ENCODE results near the gene MRPS14.

- TF ChIP-seq CTCF (conservative IDR thresholded peaks at IDR 0.05; ENCODE audit: low read depth, low read length) (no peak), USF2 (IDR thresholded peaks at IDR 0.05; ENCODE audit: low read depth, low read length) (no peak), RAD21 (IDR thresholded peaks at IDR 0.05; ENCODE audit: low read length) (no peak), POLR2A (IDR thresholded peaks at IDR 0.05; ENCODE audit: low read depth, low read length) (no peak), MXI1 (IDR thresholded peaks at IDR 0.05; ENCODE audit: borderline replicate concordance, low read depth, low read length) (no peak), MAFK (IDR thresholded peaks at IDR 0.05; ENCODE audit: low read depth, low read length) (no peak), CEBPB (IDR thresholded peaks at IDR 0.05; ENCODE audit: low read depth, low read length) (no peak), ELK1 (IDR thresholded peaks at IDR 0.05; ENCODE audit: borderline replicate concordance, low read depth, low read length) (no peak), SMC3 (IDR thresholded peaks at IDR 0.05; ENCODE audit: low read depth, low read length) (no peak), RCOR1 (IDR thresholded peaks at IDR 0.05; ENCODE audit: insufficient replicate concordance, low read length) (no peak), NFE2L2 (IDR thresholded peaks at IDR 0.05; ENCODE audit: low read depth, low read length) (no peak), RFX5 (IDR thresholded peaks at IDR 0.05; ENCODE audit: low read depth, low read length) (no peak), BHLHE40 (IDR thresholded peaks at IDR 0.05; ENCODE audit: low read depth, low read length) (no peak), CHD1 (IDR thresholded peaks at IDR 0.05; ENCODE audit: low read depth, low read length) (no peak)
These were observed 22.5 kb downstream of the MRPS14 start for GRCh38 chr1:175000697-175001187.

Measured in IMR-90 (cell line).